Upper lobe of left lung (tissue), 6 donors: Measurements from ENCODE around the gene TERF2IP. TPM values are rescaled to one million over a fixed set of nuclear protein-coding genes. Genes with fewer than 3 reads are reported as not detected.

Experiments
- ATAC-seq, 2 donors: fragments of 200-7000 bp; cut with Tn5 transposase; one replicate each; pipeline ENCODE4 v1.9.1; 2022; ENCODE audit warnings: mild to moderate bottlenecking in 2 of 2, moderate library complexity in 2 of 2; ENCODE audit not compliant: low FRiP score in 2 of 2
- DNase-seq, 2 donors: peaks; one replicate each; pipeline ENCODE4 v3.0.0-alpha.2; 2019 to 2020
- H3K27ac ChIP-seq, 4 donors: fragments of 200-600 bp; sonication (generic); one replicate each; pipeline ENCODE4 v1.5.1; 2016 to 2019
- H3K27me3 ChIP-seq, 4 donors: fragments of 200-600 bp; sonication (generic); one replicate each; pipeline ENCODE4 v1.5.1; 2017 to 2019
- H3K36me3 ChIP-seq, 4 donors: fragments of 200-600 bp; sonication (generic); one replicate each; pipeline ENCODE4 v1.5.1; 2016 to 2019
- H3K4me1 ChIP-seq, 4 donors: fragments of 200-600 bp; sonication (generic); one replicate each; pipeline ENCODE4 v1.5.1; 2018 to 2019
- H3K4me3 ChIP-seq, 4 donors: fragments of 200-600 bp; sonication (generic); one replicate each; pipeline ENCODE4 v1.5.1; 2017 to 2019; ENCODE audit warnings: mild to moderate bottlenecking in 2 of 4, moderate library complexity in 1 of 4
- H3K9me3 ChIP-seq, 4 donors: fragments of 200-600 bp; sonication (generic); one replicate each; pipeline ENCODE4 v1.5.1; 2018 to 2019
- CTCF ChIP-seq, 6 experiments: fragments of 450-650 bp in 4 of 6; fragments of 200-600 bp in 2 of 6; sonication (generic) in 2 of 6; IDR thresholded peaks; one replicate each; pipeline ENCODE4 v1.5.1; 2016 to 2019; ENCODE audit warnings: antibody characterized with exemption in 6 of 6
- EP300 ChIP-seq, 4 donors: sonication (generic); formaldehyde crosslinking; IDR thresholded peaks; one replicate each; pipeline ENCODE4 v1.5.1; 2017; ENCODE audit warnings: antibody characterized with exemption in 4 of 4, control low read depth in 2 of 4
- POLR2A ChIP-seq, 4 donors: fragments of 450-650 bp; IDR thresholded peaks; one replicate each; pipeline ENCODE4 v1.5.1; 2016 to 2017; ENCODE audit warnings: antibody characterized with exemption in 4 of 4, mild to moderate bottlenecking in 2 of 4
- POLR2AphosphoS5 ChIP-seq, 2 donors: sonication (generic); formaldehyde crosslinking; IDR thresholded peaks; one replicate each; pipeline ENCODE4 v1.5.1; 2017; ENCODE audit warnings: antibody characterized with exemption in 2 of 2
- WGBS, 2 donors: methylation state at CpG; one replicate each; pipeline ENCODE4 v1.1.5; 2017 to 2018; 5-methylcytosine and 5-hydroxymethylcytosine counted together
- total RNA-seq, 6 donors: library from RNA; depleted of rRNA in 4 of 6; stranded (reverse); fragments of >200 nt in 4 of 6; gene quantifications; one replicate each; pipeline versions ENCODE4 v1.1.0 to v1.2.1, GENCODE V29; 2016 to 2021
- donor health status: DM: no; HTN: no; CAD: no; lungs with moderate emphysema.
- donor health status: DM: no; HTN: yes; CAD: no; lungs with severe emphysema.

TERF2IP gene
- total RNA-seq, 6 donors from 2014 or later = 45.1 to 70.0 (median 59.1) TPM

- WGBS, 2 donors = 90 to 95% methylated on average over 4 of the region's 4 CpGs
- no peak for ATAC-seq
- DNase-seq = no peak
- Histone ChIP-seq H3K36me3 (peaks cover 4 to 93% (median 61%) of the 10 kb centered on the region in 4 donors), H3K9me3 (no peaks in the 10 kb centered on the region), H3K4me3 (no peak overlapping the region), H3K27me3 (no peaks in the 10 kb centered on the region), H3K4me1 (no peaks in the 10 kb centered on the region), H3K27ac (no peak overlapping the region)
- no peak for TF ChIP-seq CTCF (IDR thresholded peaks at IDR 0.05)
- TF ChIP-seq POLR2AphosphoS5 (IDR thresholded peaks at IDR 0.05) = no peak
- TF ChIP-seq POLR2A (IDR thresholded peaks at IDR 0.05) = no peak
- TF ChIP-seq EP300 (IDR thresholded peaks at IDR 0.05) = no peak
Observed at GRCh38 chr16:75614066-75614897, 33.3 kb upstream of the TERF2IP start.

GRCh38 chr16:75615619-75616018 is 32.0 kb upstream of the TERF2IP start:
- H3K9me3 ChIP-seq = no peaks in the 10 kb centered on the region
- H3K4me1 ChIP-seq = no peaks in the 10 kb centered on the region
- H3K27me3 ChIP-seq = no peaks in the 10 kb centered on the region
- DNase-seq = no peak
- H3K27ac ChIP-seq = no peak overlapping the region
- WGBS, 2 donors = 94 to 100% methylated on average over 2 of the region's 2 CpGs
- peaks cover 4 to 85% (median 67%) of the 10 kb centered on the region in 4 donors for H3K36me3 ChIP-seq
- H3K4me3 ChIP-seq = no peak overlapping the region
- no peak for TF ChIP-seq CTCF (IDR thresholded peaks at IDR 0.05)
- TF ChIP-seq POLR2AphosphoS5 (IDR thresholded peaks at IDR 0.05) = no peak
- no peak for TF ChIP-seq EP300 (IDR thresholded peaks at IDR 0.05)
- TF ChIP-seq POLR2A (IDR thresholded peaks at IDR 0.05) = no peak
- ATAC-seq = no peak

GRCh38 chr16:75616521-75617010 is 31.0 kb upstream of the TERF2IP start:
- DNase-seq (no peak), ATAC-seq (no peak)
- Histone ChIP-seq H3K4me1 (peaks cover under 1 to 8% (median 2%) of the 10 kb centered on the region in 4 donors), H3K27me3 (no peaks in the 10 kb centered on the region), H3K9me3 (no peaks in the 10 kb centered on the region), H3K27ac (peak overlapping the region in 1 of 4 donors; percentile 28), H3K36me3 (peaks cover 2 to 76% (median 65%) of the 10 kb centered on the region in 4 donors), H3K4me3 (no peak overlapping the region)
- 89 to 97% methylated on average over 4 of the region's 4 CpGs for WGBS, 2 donors
- TF ChIP-seq POLR2AphosphoS5 (IDR thresholded peaks at IDR 0.05) (no peak), CTCF (IDR thresholded peaks at IDR 0.05) (no peak), POLR2A (IDR thresholded peaks at IDR 0.05) (no peak), EP300 (IDR thresholded peaks at IDR 0.05) (no peak)

GRCh38 chr16:75617121-75617520 is 30.5 kb upstream of the TERF2IP start:
- Histone ChIP-seq H3K27me3 (no peaks in the 10 kb centered on the region), H3K27ac (peak overlapping the region in 1 of 4 donors; percentile 28), H3K4me3 (no peak overlapping the region), H3K9me3 (no peaks in the 10 kb centered on the region), H3K36me3 (peaks cover under 1 to 70% (median 59%) of the 10 kb centered on the region in 4 donors), H3K4me1 (peaks cover 6 to 14% (median 8%) of the 10 kb centered on the region in 4 donors)
- 90 to 93% methylated on average over 3 of the region's 3 CpGs for WGBS, 2 donors
- DNase-seq (no peak), ATAC-seq (no peak)
- TF ChIP-seq EP300 (IDR thresholded peaks at IDR 0.05) = no peak
- no peak for TF ChIP-seq POLR2AphosphoS5 (IDR thresholded peaks at IDR 0.05)
- no peak for TF ChIP-seq CTCF (IDR thresholded peaks at IDR 0.05)
- TF ChIP-seq POLR2A (IDR thresholded peaks at IDR 0.05) = no peak
